Muscle of leg (tissue), 11 donors: ENCODE results near the gene PLTP. TPM values are rescaled to one million over a fixed set of nuclear protein-coding genes. Genes with fewer than 3 reads are reported as not detected.
"Not testable (repeated sequence)": the region's sequence is repeated elsewhere in the genome, so short reads cannot be mapped to it uniquely, and the experiment has no call there.

Experiments
- DNase-seq: peaks from one replicate; pipeline ENCODE4 v3.0.0; 2013
- H3K27ac ChIP-seq: one replicate; pipeline ENCODE4 v1.5.1; 2013; ENCODE audit warnings: mild to moderate bottlenecking, low read length, control low read depth
- H3K27me3 ChIP-seq: one replicate; pipeline ENCODE4 v1.6.1; 2013; ENCODE audit warnings: low read length; ENCODE audit not compliant: control insufficient read depth, insufficient read depth
- H3K36me3 ChIP-seq: one replicate; pipeline ENCODE4 v1.6.1; 2013; ENCODE audit warnings: low read length; ENCODE audit not compliant: control insufficient read depth, insufficient read depth
- H3K4me1 ChIP-seq: one replicate; pipeline ENCODE4 v1.6.1; 2013; ENCODE audit warnings: low read length; ENCODE audit not compliant: control insufficient read depth, insufficient read depth
- H3K4me3 ChIP-seq: one replicate; pipeline ENCODE4 v1.5.1; 2013; ENCODE audit warnings: low read length, control low read depth
- H3K9me3 ChIP-seq: replicated peaks from 2 replicates; pipeline ENCODE4 v1.6.1; 2013; ENCODE audit warnings: low read depth, low read length; ENCODE audit not compliant: control insufficient read depth
- WGBS: methylation state at CpG from one replicate; pipeline ENCODE4 v1.1.5; 2013; ENCODE audit warnings: missing lambda C conversion rate; ENCODE audit not compliant: insufficient coverage; 5-methylcytosine and 5-hydroxymethylcytosine counted together
- polyA plus RNA-seq, 8 donors: library from polyadenylated mRNA; unstranded; fragments of 120-200 nt; gene quantifications; one replicate each; pipeline versions ENCODE4 v1.2.1 to v1.2.3, GENCODE V29; 2013; ENCODE audit warnings: inconsistent platforms in 1 of 8, low replicate concordance in 1 of 8; ENCODE audit not compliant: insufficient read length in 8 of 8, insufficient read depth in 1 of 8
- total RNA-seq: library from RNA; stranded (reverse); fragments of 120-200 nt; gene quantifications from one replicate; pipeline ENCODE4 v1.2.4, GENCODE V29; 2013

Gene PLTP
- total and polyA plus RNA-seq, 9 donors, result 13.0 to 39.4 (median 23.9) TPM

GRCh38 chr20:45909817-45910669, 1.9 kb downstream of the PLTP start:
- Histone ChIP-seq H3K27ac (no peak overlapping the region), H3K4me3 (no peak overlapping the region), H3K4me1 (peaks cover 19% of the 10 kb centered on the region)

DNA sequence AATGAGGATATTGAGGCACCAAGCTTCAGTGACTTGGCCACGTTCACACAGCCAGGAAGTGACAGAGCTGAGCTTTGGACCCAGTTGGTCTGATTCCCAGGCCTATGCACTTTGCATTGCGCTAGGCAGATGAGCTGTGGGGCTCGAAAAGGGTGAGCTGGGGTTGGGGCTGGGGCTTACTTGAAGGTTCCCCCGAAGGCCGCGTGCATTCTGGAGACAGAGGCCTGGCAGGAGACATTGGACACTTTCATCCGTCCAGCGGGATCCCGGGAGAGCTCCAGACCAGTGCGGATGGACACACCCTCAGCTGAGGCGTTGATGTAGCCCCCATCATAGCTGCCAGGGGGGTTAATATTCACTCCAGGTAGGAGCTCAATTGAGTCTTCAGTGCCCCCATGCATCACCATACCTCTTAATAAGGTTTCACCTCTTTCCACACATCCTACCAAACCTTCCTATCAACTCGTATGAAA, 2.6 kb downstream of the PLTP start:
- 55% methylated on average over 9 of the region's 12 CpGs for WGBS
- Histone ChIP-seq H3K4me3 (no peak overlapping the region), H3K27ac (no peak overlapping the region), H3K27me3 (peaks cover 16% of the 10 kb centered on the region), H3K36me3 (no peaks in the 10 kb centered on the region), H3K9me3 (no peaks in the 10 kb centered on the region), H3K4me1 (peaks cover 26% of the 10 kb centered on the region)
- no peak for DNase-seq

More at GRCh38 chr20:45909817-45910669, 1.9 kb downstream of the PLTP start:
- DNase-seq, result no peak
- peaks cover 16% of the 10 kb centered on the region for H3K27me3 ChIP-seq
- H3K36me3 ChIP-seq, result no peaks in the 10 kb centered on the region
- WGBS, result 81% methylated on average over 17 of the region's 22 CpGs
- no peaks in the 10 kb centered on the region for H3K9me3 ChIP-seq

DNA sequence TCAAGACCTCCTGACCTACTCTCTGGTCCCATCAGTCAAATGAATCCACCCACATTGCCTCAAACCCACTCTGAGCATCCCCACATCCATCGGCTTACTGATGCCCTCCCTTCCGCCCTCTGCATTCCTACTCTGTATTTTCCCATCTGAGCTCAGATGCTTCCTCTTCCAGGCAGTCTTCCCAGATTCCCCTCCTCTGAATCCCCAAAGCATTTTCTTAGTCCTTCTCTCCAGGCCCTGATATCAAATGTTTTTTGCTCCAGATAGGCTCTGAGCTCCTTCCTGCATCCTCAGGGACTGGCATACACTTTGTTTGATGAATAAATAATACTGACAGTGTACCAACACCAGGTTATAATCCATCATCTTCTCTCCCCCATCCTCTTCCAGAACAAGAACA, 3.9 kb downstream of the PLTP start:
- H3K36me3 ChIP-seq, result no peaks in the 10 kb centered on the region
- no peak overlapping the region for H3K27ac ChIP-seq
- H3K4me1 ChIP-seq, result peaks cover 26% of the 10 kb centered on the region
- no peak overlapping the region for H3K4me3 ChIP-seq
- H3K27me3 ChIP-seq, result peaks cover 16% of the 10 kb centered on the region
- no peak for DNase-seq
- 94% methylated on average over 2 of the region's 2 CpGs for WGBS
- no peaks in the 10 kb centered on the region for H3K9me3 ChIP-seq

DNA sequence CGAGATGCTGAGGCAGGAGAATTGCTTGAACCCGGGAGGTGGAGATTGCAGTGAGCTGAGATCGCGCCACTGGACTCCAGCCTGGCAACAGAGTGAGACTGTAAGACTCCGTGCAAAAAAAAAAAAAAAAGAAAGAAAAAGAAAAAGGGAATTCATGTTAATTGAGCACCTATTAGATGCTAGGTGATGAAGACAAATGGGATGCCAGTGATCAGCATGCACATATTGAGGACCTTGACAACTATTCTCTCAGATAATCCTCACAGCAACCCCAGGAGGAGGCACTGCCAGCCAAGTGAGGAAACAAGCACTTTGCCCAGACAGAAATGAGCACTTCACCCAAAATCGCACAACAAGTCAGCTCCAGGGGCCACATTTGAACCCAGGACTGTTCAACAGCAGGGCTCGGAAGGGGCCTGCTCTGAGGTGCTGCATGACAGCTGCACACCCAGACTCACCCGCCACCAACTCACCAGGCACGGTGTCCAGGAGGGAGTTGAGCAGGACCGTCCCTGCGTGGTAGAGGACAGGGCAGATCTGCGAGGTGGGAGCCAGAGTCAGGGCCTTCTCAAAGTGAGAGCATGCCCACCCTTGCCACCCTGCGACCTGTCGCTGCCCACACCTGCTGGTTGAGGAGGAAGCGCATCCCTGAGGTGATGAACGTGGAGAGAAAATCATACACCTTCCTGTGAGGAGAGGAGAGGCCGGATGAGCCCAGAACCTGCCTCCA, 4.6 kb downstream of the PLTP start:
- Histone ChIP-seq H3K4me1 (peaks cover 23% of the 10 kb centered on the region), H3K27ac (no peak overlapping the region), H3K9me3 (no peaks in the 10 kb centered on the region), H3K4me3 (no peak overlapping the region), H3K27me3 (peaks cover 12% of the 10 kb centered on the region), H3K36me3 (no peaks in the 10 kb centered on the region)
- 87% methylated on average over 12 of the region's 17 CpGs for WGBS
- no peak for DNase-seq

DNA sequence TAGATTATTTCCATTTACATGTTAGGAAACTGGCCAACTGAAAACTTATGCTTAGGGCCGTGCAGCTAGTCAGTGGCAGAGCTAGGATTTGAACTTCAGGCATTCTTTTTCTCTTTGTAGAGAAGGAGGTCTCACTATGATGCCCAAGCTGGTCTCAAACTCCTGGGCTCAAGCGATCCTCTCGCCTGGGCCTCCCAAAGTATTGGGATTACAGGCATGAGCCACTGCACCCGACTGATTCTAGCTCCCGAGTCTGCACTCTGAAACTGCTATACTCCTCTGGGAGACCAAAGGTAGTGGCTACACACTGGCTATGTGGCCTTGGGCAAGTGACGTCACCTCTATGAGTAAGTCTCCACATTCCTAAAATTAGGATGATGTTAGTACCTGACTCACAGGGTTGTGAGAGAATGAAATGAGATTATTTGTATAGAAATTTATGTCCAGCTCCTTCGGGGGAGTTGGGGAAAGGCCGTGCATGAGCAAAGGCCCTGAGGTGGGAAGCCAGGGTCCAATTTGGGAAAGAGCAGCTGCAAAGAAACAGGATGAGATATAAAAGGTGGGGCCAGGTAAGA, 6.4 kb downstream of the PLTP start:
- Histone ChIP-seq H3K27ac (no peak overlapping the region), H3K4me1 (peaks cover 9% of the 10 kb centered on the region), H3K36me3 (no peaks in the 10 kb centered on the region), H3K4me3 (no peak overlapping the region), H3K9me3 (no peaks in the 10 kb centered on the region), H3K27me3 (no peaks in the 10 kb centered on the region)
- WGBS, result 86% methylated on average over 6 of the region's 8 CpGs
- no peak for DNase-seq

DNA sequence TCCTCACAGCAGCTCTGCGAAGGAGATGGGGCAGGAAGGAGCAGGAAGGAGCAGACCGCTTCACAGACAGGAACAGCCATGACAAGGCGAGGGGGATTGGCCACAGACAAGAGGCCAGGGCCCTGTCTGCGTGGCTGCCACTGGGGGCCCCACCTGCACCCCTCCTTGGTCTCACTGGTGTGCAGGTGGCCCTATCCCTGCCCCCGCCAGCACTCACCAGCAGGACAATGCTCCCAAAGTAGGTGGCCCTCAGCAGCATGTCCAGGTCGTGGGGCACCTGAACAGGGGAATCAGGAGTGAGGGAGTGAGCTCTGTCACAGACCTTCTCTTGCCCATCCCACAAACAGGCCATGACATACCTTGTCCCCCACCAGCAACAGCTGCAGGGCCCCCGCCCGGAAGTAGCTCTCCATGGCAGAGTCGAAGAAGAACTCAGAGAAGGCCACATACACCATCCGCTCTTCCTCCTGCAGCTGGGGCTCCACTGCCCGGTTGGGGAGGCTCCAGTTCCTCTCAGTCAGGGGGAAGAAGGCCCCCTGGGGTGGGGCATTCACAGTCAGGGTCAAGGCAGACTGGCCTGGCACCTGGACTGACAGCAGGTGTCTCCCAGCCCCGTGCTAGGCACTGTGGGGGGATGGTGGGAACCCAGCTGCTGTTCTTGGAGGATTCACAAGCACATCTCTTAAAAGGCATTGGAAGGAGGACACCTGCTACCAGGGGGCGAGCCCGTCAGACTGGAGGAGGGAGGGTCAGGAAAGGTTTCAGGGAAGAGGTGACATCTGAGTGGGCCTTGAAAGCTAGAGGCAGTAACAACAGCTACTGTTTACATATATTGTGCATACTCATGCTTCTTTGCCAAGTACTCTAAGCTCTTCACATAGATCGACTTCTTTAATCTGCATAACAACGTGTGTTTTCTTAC, 7.1 kb downstream of the PLTP start:
- H3K9me3 ChIP-seq, result no peaks in the 10 kb centered on the region
- H3K36me3 ChIP-seq, result no peaks in the 10 kb centered on the region
- H3K4me3 ChIP-seq, result no peak overlapping the region
- no peak overlapping the region for H3K27ac ChIP-seq
- no peak for DNase-seq
- H3K4me1 ChIP-seq, result peaks cover 8% of the 10 kb centered on the region
- 78% methylated on average over 7 of the region's 16 CpGs for WGBS
- no peaks in the 10 kb centered on the region for H3K27me3 ChIP-seq

GRCh38 chr20:45902199-45902701, 9.7 kb downstream of the PLTP start:
- no peak for DNase-seq
- WGBS, result 85% methylated on average over 5 of the region's 14 CpGs
- Histone ChIP-seq H3K27ac (no peak overlapping the region), H3K4me3 (no peak overlapping the region), H3K4me1 (peaks cover 8% of the 10 kb centered on the region), H3K36me3 (peaks cover 23% of the 10 kb centered on the region), H3K9me3 (no peaks in the 10 kb centered on the region), H3K27me3 (no peaks in the 10 kb centered on the region)

DNA sequence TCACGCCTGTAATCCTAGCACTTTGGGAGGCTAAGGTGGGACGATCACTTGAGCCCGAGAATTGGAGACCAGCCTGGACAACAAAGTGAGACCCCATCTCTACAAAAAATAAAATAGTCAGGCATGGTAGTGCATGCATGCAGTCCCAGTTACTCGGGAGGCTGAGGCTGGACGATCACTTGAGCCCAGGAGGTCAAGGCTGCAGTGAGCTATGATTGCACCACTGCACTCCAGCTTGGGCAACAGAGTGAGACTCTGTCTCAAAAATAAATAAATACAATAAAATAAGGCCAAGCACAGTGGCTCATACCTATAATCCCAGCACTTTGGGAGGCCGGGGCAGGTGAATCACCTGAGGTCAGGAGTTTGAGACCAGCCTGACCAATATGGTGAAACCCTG, 10.6 kb downstream of the PLTP start:
- H3K27ac ChIP-seq, DNase-seq, H3K4me3 ChIP-seq, H3K4me1 ChIP-seq, H3K27me3 ChIP-seq, H3K9me3 ChIP-seq: not testable (repeated sequence)
- 100% methylated on average over 1 of the region's 6 CpGs for WGBS
- peaks cover 30% of the 10 kb centered on the region for H3K36me3 ChIP-seq

DNA sequence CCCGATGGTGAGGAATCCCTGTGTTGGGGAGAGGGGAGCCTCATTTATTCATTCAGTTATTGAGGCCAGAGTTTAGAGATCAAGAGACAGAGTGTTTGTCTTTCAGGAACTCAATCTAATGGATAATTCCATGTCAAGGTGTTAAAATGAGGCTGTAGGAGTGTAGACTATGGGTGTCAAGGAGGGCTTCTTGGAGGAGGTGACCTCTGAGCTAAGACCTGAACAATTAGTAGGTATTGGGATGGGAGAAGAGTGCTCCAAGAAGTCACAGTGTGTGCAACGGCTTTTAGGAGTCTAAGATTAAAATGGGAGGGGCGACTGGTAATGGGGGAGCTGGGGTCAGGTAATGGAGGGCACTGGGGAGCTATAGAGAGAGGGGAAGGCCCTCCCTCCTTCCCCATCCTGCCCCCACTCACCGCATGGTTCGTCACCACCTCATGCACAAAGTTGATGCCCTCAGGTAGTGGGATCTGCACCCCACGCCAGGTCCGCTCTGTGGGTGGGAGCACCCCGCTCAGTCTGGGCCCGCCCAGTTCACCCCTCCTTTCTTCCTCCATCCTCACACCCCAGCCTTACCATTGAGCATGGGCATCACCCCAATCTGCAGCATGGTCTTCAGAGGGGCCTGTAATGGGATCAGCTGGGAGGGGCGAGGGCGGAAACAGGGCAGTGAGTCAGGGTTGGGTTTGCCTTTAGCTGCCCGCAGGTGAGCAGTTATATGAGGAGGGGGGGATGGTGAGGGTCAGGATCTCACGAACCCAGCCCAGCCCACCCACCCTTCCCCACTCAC, 12.7 kb downstream of the PLTP start:
- Histone ChIP-seq H3K36me3 (peaks cover 51% of the 10 kb centered on the region), H3K4me1 (no peaks in the 10 kb centered on the region), H3K27ac (no peak overlapping the region), H3K27me3 (no peaks in the 10 kb centered on the region), H3K4me3 (no peak overlapping the region), H3K9me3 (no peaks in the 10 kb centered on the region)
- DNase-seq, result no peak
- 100% methylated on average over 1 of the region's 13 CpGs for WGBS
